GM19452 (cell line): ENCODE measurements around the gene CAMK1D.

Source experiments
- ATAC-seq: cut with Tn5 transposase; IDR thresholded peaks from one replicate; pipeline ENCODE4 v1.9.1; 2021; ENCODE audit not compliant: unreplicated experiment

Gene CAMK1D

DNA sequence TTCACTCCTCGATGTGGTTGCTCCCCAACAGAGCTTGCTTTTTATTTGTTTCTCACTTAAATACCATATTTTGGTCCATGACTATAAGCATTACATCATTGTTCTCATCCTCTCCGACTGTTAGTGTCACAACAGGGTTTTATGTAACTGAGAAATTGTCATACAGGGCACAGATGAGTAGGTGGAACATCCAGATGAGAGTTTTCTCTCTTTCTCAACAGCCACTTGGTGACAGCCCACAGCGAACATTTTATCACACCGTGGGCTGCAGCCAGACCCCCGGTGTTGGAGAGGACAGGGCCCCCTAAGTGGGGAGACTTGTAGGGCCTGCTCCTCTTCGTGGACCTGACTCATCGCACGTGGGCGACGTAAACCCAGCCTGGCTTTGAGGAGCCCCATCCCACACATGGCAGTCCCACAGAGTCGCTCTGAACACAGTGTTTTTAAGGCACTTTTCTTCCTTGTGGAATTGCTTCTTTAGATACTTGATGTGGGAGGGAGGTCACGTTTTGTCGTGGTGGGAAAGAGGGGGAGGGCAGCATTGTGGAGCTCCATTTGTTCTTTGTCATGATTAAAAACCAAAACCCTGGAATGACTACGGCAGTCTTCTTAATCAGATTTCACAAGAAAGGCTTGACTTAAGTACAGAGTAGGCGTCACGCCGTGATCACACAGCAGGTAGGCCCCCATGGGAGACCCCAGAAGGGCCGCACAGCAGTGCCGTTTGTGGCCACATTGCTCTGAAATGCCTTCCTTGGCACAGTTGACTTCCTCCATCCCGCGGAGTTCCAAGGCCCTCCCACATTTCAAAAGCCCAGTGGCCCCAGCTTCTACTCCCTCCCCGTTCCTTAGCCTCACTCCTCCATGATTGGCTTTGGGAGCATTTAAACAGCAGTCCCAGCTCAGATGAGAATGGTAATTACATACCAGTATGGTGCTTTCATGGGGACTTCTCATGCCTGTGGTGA, 431.6 kb downstream of the CAMK1D start:
- ATAC-seq: no peak

DNA sequence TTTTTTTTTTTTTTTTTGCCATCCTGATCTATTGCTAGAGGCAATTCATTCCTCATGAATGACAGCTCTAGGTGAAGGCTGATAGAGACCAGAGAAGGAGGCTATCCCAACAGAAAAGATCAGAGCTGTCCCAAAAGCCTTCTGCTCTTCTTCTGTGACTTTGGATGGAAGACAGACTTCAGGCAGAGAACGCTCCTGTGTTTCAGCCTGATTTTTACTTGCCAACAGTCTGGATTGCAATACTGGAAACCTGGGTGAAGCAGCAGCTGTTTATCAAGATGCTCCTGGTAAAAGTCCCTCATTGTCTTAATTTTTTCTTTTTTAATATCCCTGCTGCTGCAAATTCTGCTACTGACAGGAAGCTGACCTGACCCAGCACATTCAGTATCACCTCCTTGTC, 432.6 kb downstream of the CAMK1D start:
- ATAC-seq: no peak

GRCh38 chr10:12782537-12782936, 433.2 kb downstream of the CAMK1D start:
- ATAC-seq: no peak

DNA sequence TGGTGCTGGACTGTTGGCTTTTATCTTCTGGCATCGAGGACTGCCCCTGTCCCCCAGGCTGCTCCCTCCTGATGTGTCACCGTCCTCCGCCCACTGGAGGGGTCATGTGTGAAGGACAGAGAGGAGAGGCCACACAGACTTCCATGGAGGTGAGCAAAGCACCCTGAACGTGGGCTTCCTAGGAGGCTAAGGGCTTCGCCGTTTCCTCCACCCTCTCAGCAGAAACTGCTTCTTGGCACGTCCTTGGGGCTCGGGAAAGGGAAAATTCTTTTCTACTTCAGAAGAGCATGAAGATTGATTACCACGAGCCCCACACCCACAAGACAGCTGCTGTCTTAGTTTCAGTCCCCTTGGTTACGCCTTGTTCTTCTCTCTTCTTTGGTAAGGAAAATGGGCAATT, 433.9 kb downstream of the CAMK1D start:
- no peak for ATAC-seq

- ATAC-seq: no peak
Measured at GRCh38 chr10:12784646-12785045, 435.3 kb downstream of the CAMK1D start.

DNA sequence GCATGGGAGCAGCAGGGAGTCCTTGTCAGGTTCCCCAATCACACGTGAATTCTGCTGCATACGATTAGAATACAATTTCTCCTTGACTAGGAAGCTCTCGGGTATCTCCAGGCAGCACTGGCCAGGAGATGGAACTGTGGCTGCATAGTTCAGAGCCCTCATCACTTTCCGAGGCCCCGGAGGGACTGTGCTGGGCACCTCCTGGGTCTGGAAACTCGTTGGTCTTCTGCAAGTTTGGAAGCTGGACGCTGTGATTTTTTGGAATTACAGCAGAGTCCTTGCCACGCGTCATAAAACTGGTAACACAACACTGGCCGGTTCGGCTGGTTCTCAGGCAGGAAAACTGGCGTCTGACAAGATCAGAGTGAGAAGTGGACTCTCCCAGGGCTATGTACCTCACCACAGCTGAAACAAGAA, 436.1 kb downstream of the CAMK1D start:
- ATAC-seq: no peak

DNA sequence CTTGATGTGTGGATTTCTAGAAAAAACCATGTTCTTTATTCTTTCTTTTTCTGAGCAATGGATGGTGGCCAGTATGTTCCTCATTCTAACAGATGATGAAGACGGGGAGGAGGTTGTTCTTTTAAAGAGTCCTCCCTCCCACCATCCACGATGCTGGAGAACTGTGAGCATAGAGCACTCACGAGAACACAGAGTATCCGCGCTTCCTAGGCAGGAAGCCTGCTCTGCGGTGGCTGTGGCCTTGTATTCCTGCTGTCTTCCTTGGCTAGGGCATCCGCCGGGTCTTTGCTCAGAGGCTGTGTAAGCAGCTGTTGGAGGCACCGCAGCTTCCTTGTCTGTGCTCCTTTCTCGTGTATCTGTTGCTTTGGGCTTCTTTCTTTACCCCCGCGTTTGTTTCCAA, 437.9 kb downstream of the CAMK1D start:
- ATAC-seq: no peak

- no peak for ATAC-seq
Measured at GRCh38 chr10:12788277-12788676, 438.9 kb downstream of the CAMK1D start.

GRCh38 chr10:12790270-12790669, 440.9 kb downstream of the CAMK1D start:
- ATAC-seq: no peak

- ATAC-seq: no peak
Measured at GRCh38 chr10:12791728-12792127, 442.4 kb downstream of the CAMK1D start.

DNA sequence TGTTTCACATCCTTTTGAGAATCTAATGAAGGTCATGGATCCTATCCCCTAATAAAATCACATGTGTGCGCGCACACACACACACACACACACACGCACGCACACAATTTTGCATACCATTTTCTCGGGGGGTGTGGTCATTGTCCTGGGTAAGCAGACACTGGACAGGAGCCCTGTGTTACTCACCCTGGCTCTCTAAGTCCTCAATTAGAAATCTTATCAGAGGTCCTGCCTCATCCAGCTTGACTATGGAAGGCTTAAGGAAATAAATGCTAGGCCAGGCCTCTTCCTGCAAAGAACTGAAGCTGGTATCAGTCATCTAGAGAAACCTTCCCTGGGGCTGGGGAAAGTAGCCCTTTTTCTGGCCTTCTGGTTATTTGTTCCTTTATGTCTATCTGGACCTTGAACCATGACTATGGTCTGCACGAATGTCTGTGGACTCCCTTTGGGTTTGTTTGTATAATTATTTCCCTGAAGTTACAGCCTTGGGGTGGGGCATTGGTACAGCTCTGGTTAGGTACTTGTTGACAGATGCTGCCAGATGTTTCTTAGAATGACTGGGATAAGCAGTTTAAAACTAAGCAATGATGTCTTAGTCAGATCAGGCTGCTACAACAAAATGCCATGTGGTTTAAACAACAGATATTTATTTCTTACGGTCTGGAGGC, 443.7 kb downstream of the CAMK1D start:
- ATAC-seq: no peak

DNA sequence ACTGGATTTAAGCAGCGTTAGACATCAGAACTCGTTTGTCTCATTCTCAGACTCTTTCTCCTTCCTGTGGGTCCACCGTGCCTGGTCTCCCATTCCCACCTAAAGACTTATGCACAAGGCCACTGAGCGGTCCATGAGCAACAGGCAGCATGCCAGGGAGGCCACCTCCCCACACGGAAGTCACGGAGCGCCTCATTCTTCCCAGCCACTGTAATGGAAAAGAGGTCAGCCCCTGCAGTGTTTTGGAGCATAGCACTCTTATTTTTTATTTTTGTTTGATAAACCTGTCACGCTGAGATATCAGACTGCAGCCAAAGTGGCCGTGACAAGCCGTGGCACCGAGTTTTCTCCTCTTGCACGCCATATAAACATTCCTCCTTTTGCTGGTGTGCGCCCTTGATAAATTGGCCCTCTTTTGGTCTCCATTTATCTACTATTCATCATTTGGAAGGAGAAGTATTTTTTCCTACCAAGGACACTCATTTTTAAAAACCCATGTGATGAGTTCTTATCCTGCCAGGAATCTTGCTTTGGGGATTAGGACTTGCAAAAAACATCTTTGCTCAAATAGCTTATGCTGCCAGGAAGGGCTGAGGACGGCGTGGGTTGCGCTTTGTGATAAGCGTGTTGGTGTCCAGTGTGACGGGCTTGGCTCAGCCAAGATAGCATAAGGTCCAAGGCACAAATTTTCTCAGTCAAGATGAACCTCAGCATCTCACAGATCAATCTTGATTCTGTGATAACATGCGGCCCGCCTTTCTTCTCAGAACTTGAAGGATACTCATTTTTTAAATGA, 446.2 kb downstream of the CAMK1D start:
- ATAC-seq: no peak

DNA sequence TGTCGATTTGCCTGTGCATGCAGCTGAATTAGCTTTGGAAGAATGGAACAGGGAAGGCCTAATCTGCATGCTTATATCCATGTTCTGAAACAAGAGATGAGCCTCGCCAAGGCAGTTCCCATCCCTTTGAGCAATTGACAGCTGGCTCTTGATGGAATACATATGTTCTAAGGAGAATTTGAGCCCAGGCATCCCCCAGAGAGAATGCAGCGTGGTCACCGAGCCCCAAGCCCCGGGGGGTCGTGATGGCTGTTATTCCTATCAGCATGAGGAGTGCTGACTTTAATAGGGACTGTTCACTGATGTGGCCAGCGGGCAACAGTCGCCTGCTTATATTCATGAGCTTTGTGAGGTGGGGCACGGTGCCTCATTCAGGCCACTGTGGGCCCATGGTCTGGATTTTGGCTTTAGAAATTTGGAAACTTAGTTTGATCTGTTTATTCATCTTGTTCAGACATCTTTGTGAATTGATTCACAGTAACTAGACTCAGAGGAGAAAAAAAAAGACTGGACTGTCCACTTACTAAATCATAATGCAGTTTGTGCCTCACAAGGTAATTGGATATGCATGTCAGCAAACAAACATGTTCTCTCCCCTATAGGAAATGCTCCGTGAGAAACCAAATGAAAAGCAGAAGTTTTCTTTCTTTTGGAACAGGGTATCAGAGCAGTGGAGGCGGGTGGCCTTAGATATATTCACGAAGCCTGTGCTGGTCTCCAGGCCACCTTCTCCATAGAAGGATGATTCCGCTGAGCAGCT, 447.2 kb downstream of the CAMK1D start:
- ATAC-seq: no peak

GRCh38 chr10:12797471-12798262, 448.3 kb downstream of the CAMK1D start:
- no peak for ATAC-seq

GRCh38 chr10:12799144-12799543, 449.8 kb downstream of the CAMK1D start:
- ATAC-seq: no peak

- no peak for ATAC-seq
Measured at GRCh38 chr10:12799714-12800113, 450.4 kb downstream of the CAMK1D start.

DNA sequence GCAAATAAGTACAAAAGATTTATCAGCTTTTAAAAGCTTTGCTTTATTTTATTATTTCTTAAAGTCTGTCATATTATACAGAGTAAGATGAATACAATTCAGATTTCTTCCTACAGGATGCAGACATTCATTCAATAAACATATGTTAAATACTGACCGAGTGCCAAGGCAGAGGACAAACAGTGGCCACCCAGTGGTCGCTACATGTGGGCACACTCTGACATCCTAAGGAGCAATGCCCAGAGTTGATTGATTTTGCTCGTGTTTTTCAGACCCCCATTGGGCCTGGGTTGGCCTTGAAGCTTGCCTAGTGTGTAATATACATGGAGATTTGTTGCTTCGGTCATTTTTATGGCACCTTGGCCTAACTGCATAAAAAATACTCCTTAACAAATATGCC, 451.0 kb downstream of the CAMK1D start:
- no peak for ATAC-seq

DNA sequence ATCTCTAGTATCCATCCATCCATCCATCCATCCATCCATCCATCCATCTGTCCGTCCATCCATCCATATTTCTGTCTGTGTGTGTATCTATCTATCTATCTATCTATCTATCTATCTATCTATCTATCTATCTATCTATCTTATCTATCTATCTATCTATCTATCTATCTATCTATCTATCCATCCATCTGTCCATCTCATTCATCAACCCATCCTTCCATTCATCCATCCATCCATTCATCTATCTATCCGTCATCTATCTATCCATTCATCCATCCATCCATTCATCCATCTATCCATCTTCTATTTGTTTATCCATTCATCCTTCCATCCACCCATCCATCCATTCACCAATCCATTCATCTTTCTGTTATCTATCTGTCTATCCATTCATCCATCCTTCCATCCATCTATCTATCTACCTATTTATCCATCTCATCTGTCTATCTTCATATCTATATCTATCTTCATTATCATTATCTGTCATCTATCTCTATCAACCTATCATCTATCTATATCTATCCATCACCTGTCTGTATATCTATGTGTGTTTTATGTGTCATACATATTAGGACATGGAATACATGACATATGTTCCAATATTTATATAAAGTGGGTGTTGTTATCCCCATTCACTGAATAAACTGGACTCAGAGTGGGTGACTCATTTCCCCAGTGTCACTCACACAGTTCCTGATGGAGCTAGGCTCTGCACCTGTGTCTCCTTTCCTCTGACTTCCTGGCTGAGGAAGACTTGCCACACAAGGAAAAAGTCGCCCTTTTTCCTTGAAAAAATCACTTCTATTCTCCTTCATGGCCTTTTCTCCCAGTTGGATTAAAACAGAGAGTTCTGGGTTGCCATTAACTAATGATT, 452.1 kb downstream of the CAMK1D start:
- ATAC-seq: no peak

GRCh38 chr10:12803776-12804175, 454.4 kb downstream of the CAMK1D start:
- ATAC-seq: no peak
